Effector memory CD4-positive, alpha-beta T cell (primary cell): ENCODE data around the gene MAGEB3.

Source experiments
- DNase-seq, 3 donors: peaks; one replicate each; pipeline ENCODE4 v3.0.0-alpha.2; 2020
- H3K27ac ChIP-seq: 2 replicates; pipeline ENCODE4 v1.7.0; 2013; ENCODE audit warnings: mild to moderate bottlenecking, low read length, moderate library complexity; ENCODE audit not compliant: insufficient read depth, poor library complexity, severe bottlenecking
- H3K27me3 ChIP-seq: replicated peaks from 2 replicates; pipeline ENCODE4 v1.7.0; 2013; ENCODE audit warnings: mild to moderate bottlenecking, low read length; ENCODE audit not compliant: insufficient read depth, control insufficient read depth, poor library complexity, severe bottlenecking
- H3K36me3 ChIP-seq: 2 replicates; pipeline ENCODE4 v1.7.0; 2013; ENCODE audit warnings: mild to moderate bottlenecking, low read length, moderate library complexity; ENCODE audit not compliant: control insufficient read depth, insufficient read depth
- H3K4me1 ChIP-seq: 2 replicates; pipeline ENCODE4 v1.7.0; 2013; ENCODE audit warnings: low read length, mild to moderate bottlenecking; ENCODE audit not compliant: control insufficient read depth, insufficient read depth, poor library complexity, severe bottlenecking
- H3K4me3 ChIP-seq: 2 replicates; pipeline ENCODE4 v1.7.0; 2013; ENCODE audit warnings: low read length, low read depth, mild to moderate bottlenecking; ENCODE audit not compliant: insufficient read depth, poor library complexity, severe bottlenecking
- H3K9me3 ChIP-seq: 2 replicates; pipeline ENCODE4 v1.7.0; 2013; ENCODE audit warnings: mild to moderate bottlenecking, low read length, moderate library complexity; ENCODE audit not compliant: control insufficient read depth

The MAGEB3 gene

DNA sequence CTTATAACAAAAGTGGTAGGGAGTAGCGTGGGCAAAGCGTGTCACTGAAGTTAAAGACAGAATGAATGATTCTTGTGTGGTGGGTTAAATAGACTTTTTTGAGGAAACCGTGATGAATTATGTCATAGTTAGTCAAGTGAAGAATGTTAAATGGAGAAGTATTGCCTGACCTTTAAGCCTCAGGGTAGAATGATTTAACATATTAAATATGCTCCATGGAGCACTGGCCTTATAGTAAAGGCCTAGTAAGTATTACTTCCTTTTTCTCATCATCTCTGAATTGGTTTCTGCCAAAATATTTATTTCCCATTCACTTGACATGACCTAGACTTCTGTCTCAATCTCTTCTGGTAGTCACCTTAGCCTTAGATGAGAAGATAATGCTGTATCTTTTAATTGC, 40.2 kb downstream of the MAGEB3 start:
- no peaks in the 10 kb centered on the region for H3K9me3 ChIP-seq
- H3K27me3 ChIP-seq: no peaks in the 10 kb centered on the region
- DNase-seq: no peak
- no peak overlapping the region for H3K27ac ChIP-seq
- no peaks in the 10 kb centered on the region for H3K4me1 ChIP-seq
- no peak overlapping the region for H3K4me3 ChIP-seq
- H3K36me3 ChIP-seq: no peaks in the 10 kb centered on the region

DNA sequence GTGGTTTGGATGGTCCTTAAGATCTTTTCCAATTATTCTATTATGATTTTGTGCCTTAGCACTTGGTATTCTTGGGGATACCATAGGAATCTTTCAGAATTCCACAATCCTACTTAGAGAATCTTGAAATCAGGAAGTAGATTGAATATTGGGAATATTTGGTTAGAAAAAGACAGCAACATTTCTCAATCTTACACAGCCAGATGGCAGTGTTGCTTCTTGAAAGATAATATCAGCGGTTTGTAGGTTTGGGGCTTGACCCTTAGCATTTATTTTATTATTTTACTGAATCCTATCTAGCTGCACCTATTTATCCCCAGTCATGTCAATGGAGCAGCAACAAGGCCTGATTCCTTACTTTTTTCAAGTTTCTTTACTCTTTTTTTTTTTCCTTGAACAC, 45.0 kb downstream of the MAGEB3 start:
- Histone ChIP-seq H3K4me1 (no peaks in the 10 kb centered on the region), H3K27me3 (no peaks in the 10 kb centered on the region), H3K27ac (no peak overlapping the region), H3K4me3 (no peak overlapping the region), H3K9me3 (no peaks in the 10 kb centered on the region), H3K36me3 (no peaks in the 10 kb centered on the region)
- no peak for DNase-seq

DNA sequence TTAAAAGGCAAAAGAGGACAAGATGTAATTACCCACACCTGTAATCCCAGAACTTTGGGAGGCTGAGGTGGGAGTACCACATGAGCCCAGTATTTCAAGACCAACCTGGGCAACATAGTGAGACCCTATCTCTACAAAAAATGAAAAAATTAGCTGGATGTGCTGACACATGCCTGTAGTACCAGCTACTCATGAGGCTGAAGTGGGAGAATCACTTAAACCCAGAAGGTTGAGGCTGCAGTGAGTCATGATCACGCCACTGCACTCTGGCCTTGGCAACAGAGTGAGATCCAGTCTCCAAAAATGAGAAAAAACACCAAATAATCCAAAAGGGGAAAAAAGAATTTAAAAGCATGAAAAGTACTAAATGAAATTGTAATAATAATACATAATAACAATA, 47.9 kb downstream of the MAGEB3 start:
- H3K27ac ChIP-seq: no peak overlapping the region
- no peak for DNase-seq
- H3K4me1 ChIP-seq: no peaks in the 10 kb centered on the region
- no peaks in the 10 kb centered on the region for H3K27me3 ChIP-seq
- H3K36me3 ChIP-seq: no peaks in the 10 kb centered on the region
- H3K4me3 ChIP-seq: no peak overlapping the region
- H3K9me3 ChIP-seq: no peaks in the 10 kb centered on the region

DNA sequence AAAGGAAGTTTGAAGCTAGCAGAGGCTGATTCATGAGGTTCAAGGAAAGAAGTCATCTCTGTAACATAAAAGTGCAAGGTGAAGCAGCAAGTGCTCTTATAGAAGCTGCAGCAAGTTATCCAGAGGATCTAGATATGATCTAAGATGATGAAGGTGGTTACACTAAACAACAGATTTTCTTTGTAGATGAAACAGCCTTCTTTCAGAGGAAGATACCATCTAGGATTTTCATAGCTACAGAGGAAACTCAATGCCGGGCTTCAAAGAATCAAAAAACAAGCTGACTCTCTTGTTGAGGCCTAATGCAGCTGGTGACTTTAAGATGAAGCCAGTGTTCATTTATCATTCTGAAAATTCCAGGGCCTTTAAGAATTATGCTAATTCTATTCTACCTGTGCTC, 50.0 kb downstream of the MAGEB3 start:
- no peaks in the 10 kb centered on the region for H3K27me3 ChIP-seq
- H3K36me3 ChIP-seq: no peaks in the 10 kb centered on the region
- no peak for DNase-seq
- no peaks in the 10 kb centered on the region for H3K4me1 ChIP-seq
- H3K4me3 ChIP-seq: no peak overlapping the region
- H3K27ac ChIP-seq: no peak overlapping the region
- no peaks in the 10 kb centered on the region for H3K9me3 ChIP-seq

DNA sequence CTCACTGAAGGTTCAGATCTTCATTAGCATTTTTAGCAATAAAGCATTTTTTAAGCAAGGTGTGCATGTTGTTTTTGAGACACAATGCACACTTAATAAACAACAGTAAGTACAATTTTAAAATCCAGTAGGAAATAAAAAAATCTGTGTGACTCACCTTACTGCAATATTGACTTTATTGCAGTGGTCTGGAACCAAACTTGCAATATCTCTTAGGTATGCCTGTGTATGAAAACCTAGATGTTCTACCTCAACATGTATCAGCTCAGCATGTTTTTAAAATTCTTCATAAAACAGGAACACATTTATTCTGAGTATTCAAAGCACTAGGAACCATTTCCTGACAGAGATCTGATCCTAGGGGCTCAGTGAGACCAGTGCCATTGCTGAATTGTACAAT, 52.1 kb downstream of the MAGEB3 start:
- Histone ChIP-seq H3K27me3 (no peaks in the 10 kb centered on the region), H3K27ac (no peak overlapping the region), H3K9me3 (no peaks in the 10 kb centered on the region), H3K4me1 (no peaks in the 10 kb centered on the region), H3K4me3 (no peak overlapping the region), H3K36me3 (no peaks in the 10 kb centered on the region)
- DNase-seq: no peak

DNA sequence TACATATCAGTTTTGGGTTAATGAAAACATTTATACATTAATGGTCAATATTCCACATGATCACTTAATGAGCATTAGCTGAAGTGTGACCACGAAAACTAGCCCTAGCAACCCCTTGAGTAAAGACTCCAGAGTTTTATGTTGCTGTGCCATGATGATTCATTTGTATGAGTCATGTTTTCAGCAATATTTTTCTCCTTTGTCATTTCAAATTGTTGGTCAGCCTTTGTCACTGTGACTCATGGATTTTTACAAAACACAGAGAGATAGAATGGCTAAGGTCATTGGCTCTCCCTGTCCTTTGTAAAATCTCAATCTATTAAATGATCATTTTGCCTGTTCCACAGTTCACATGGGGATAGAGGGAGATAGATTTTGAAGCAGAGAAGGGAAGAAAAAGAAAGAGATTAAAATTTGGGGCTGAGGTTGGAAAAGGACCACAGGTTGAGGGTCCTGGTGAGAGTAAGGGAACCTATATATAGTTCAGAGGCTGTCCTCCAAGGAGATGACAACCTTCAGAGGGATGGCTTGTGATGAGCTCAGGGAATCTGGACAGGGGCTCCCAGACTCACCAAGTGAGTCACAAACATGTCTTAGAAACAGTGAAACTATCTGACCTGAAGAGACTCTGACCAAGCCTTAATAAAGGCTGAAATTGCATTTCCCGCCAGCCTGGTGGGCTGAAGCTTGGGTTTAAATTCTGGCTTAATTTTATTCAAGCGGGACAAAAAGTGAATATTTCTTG, 53.2 kb downstream of the MAGEB3 start:
- H3K36me3 ChIP-seq: no peaks in the 10 kb centered on the region
- DNase-seq: no peak
- no peak overlapping the region for H3K4me3 ChIP-seq
- H3K9me3 ChIP-seq: no peaks in the 10 kb centered on the region
- no peak overlapping the region for H3K27ac ChIP-seq
- no peaks in the 10 kb centered on the region for H3K4me1 ChIP-seq
- no peaks in the 10 kb centered on the region for H3K27me3 ChIP-seq
